Measurements from ENCODE around the gene RGS17.

The RGS17 gene

GRCh38 chr6:153081914-153082313, 49.2 kb downstream of the RGS17 start:
- DNase-seq = no peak

GRCh38 chr6:153076431-153076830, 54.7 kb downstream of the RGS17 start:
- DNase-seq = no peak

GRCh38 chr6:153074761-153075160, 56.3 kb downstream of the RGS17 start:
- no peak for DNase-seq

DNA sequence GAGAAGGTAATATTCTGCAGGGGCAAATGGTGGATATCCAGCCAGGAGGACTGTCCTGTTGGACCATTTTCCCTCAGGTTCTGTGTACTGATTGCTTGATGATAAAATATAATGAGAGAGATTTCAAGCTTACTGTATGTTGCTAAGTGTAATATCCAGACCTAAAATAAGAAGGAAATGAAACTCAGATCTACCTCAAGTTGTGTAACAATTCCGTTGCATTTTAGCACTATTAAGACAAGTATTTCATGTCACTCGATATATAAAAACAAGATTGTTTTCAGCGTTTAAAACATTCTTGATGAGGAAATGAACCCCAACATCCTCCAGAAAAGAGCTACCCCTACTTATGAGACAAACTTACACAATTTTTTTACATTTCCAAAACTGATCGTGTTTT, 57.2 kb downstream of the RGS17 start:
- DNase-seq = no peak

- no peak for DNase-seq
Observed at GRCh38 chr6:153070756-153071155, 60.3 kb downstream of the RGS17 start.

DNA sequence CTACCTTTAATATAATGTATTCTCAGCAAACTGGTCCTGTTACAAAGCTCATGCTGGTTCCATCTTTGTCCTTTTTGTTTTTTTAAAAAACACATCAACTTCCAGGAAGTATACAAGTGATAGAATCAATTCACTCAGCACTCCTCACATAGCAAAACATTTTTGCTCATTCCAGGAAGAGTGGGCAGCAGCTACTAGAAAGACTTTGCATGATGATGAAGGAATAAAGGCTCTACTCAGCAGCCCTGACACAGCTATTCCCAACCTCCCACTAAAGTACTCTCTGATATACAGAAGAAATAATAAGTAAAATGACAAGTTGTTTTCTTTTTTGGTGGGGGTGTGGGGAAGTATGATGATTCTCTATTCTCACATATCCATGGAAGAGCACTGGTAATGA, 61.2 kb downstream of the RGS17 start:
- no peak for DNase-seq

DNA sequence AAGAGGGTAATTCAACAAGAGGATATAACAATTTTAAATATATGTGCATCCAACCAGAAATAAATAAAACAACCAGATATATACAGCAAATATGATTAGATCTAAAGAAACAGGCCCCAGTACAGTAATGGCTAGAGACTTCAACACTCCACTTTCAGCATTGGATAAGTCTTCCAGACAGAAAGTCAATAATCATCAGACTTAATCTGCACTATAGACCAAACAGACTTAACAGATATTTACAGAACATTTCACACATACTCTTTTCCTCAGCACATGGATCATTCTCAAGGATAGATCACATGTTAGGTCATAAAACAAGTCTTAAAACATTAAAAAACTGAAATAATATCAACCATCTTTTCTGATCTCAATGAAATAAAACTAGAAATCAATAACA, 65.9 kb downstream of the RGS17 start:
- DNase-seq = no peak

- DNase-seq = no peak
Observed at GRCh38 chr6:153063936-153064335, 67.1 kb downstream of the RGS17 start.

DNA sequence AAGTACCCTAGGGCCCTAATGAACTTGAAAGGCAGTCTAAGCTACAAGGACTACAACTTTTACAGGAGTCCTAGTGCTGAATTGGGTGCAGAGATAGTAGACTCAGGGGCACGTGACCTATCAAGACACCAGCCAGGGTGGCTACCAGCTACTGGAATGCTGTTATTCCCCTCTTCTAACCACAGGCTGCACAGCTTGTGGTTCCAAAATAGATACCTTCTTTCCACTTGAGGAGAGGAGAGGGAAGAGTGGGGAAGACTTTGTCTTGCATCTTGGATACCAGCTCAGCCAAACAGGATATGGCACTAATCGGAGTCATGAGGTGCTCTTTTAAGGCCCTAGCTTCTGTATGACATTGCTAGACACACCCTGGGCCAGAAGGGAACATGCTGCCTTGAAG, 68.6 kb downstream of the RGS17 start:
- no peak for DNase-seq

- no peak for DNase-seq
Observed at GRCh38 chr6:153059757-153060156, 71.3 kb downstream of the RGS17 start.

GRCh38 chr6:153059311-153059710, 71.8 kb downstream of the RGS17 start:
- no peak for DNase-seq

DNA sequence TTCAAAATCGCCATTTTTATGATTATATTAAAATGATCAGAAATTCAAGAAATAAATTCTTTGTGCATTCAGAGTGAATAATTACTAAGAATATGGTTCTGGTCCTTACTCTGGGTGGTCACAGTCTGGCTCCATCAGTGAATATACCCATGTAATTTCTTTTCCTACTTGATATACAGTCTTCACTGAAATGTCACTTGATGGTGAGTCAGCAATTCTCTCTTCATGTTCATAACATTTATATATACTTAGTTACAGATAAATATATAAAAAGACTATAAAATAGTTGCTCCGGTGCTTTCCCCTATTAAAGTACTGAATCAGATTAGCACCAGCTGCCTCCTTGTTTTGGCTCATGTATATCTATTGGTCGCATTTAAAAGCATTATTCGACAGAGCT, 72.2 kb downstream of the RGS17 start:
- no peak for DNase-seq

- no peak for DNase-seq
Observed at GRCh38 chr6:153058291-153058690, 72.8 kb downstream of the RGS17 start.

DNA sequence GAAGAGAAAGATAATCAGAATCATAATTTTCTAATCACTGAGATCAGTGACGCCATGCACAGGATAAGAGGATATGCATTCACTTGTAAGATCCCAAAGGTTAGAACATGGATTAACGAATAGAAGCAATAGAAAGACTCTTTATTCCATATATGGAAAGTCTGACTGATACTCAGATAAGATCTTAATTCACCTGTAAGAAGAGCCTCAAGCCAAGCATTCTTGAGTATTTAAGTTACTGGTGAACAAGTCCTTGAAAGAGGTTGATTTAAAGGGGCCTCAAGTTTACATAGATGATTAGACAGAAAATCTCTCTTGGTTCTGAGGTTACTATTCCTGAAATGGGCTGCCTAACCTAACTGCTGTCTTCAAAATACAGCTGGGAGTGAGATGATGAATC, 74.8 kb downstream of the RGS17 start:
- DNase-seq = no peak

- DNase-seq = no peak
Observed at GRCh38 chr6:153051801-153052200, 79.3 kb downstream of the RGS17 start.

- DNase-seq = no peak
Observed at GRCh38 chr6:153048631-153049030, 82.5 kb downstream of the RGS17 start.

DNA sequence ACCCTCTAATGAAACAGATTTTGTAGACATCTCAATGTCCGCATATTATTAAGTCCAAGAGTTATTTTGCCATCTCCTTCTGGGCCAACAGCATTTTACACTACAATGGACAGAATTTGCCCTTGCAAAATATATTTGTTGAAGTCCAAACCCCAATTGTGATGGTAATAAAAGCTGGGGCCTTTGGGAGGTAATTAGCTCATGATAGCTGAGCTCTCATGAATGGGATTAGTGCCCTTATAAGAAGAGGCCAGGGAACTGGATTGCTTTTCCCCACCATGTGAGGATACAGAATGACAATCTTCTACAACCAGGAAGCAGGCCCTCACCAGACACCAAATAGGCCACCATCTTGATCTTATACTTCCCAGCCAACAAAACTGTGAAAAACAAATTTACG, 83.7 kb downstream of the RGS17 start:
- DNase-seq = no peak

- DNase-seq = no peak
Observed at GRCh38 chr6:153045271-153045670, 85.8 kb downstream of the RGS17 start.

DNA sequence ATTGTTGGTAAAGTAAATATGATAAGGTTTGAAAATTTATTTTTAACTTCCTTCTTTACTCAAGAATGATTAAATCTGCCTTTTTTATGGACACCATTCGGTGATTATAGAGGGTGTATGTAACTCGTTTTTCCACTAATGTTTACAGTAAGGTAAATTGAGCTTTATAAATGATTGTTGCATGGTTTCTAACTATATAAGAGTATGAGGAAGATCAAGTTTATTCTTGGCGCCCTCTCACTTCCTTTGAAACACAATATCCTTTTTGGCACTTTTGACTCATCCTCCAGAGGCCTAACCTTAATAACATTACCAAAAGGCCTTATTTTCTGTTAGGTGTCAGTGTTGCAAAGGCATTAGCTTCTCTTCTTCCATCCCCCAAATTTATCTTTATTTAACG, 86.8 kb downstream of the RGS17 start:
- DNase-seq = no peak

- DNase-seq = no peak
Observed at GRCh38 chr6:153043719-153044118, 87.4 kb downstream of the RGS17 start.

DNA sequence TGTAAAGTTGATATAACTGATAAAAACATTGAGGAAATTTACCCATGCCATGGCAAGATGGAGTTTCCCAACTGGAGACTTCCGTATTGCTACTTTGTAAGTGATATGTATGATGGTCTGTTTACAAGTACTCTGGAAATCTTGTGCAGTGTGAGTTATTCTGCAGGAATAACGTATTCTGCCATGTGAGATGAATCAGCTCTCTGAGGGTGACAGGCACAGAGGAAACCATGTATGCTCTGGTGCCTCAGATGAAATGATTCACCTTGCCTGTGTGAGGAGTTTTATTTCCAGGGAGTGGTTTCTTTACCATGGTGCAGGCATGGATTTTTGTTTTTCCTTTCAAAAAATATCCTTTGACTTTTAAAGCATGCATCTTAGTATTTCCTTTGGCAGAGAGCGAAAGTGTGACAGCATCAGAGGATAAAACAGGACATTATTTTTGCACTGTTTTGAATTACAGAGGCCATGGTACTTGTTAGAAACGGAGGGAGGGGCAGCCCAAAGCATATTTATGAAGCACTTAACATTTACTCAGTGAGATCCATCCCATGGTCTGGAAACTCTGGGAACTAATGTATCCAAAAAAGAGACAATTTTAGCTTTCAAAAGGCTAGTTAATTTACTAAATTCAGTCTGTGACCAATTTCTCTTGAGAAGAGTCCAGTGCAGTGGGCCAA, 92.6 kb downstream of the RGS17 start:
- no peak for DNase-seq

DNA sequence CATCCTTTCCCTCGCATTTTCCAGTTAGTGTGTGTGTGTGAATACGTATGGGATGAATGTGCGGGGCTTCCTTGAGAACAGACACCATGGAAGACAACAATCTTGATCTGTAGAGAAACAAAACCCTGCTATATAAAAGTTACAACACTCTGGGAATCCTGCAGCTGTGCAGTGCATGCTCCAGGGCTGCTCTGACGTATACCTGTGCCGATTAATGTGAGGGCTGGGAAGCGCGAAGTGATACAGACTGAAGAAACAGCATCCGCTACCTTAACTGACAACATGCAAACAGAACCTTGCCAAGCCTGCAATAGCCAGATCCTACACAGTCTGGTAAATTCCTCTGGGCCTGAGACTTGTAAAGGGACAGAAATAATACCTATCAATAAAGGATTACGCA, 96.9 kb downstream of the RGS17 start:
- no peak for DNase-seq

DNA sequence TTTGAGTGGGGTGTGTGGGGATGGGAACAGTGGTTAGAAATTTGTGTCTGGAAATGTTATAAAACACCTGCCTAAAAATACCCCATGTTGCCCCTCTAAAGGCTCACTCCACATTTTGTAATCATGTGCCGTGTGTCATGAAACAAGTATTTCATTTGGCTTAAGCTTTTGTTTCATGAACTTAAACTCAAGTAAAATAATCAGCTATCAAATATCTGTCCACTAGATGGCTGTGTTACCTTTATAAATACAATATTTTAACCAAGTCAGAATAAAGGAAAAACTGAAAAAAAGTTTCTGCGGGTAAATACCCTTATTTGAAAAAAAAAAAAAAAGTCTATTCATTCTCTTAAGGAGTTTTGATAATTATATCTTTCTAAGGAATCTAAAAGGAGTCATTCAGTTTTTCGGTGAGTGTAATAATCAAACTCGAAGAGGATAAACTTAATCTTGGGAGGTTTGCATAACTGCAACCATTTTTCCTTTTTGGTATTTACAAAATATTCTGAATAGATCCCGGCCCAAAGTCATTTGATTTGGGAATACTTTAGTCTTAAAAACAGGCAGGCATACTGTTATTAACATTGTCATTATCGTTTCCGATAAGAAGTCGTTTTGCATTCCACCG, 98.7 kb downstream of the RGS17 start:
- no peak for DNase-seq

DNA sequence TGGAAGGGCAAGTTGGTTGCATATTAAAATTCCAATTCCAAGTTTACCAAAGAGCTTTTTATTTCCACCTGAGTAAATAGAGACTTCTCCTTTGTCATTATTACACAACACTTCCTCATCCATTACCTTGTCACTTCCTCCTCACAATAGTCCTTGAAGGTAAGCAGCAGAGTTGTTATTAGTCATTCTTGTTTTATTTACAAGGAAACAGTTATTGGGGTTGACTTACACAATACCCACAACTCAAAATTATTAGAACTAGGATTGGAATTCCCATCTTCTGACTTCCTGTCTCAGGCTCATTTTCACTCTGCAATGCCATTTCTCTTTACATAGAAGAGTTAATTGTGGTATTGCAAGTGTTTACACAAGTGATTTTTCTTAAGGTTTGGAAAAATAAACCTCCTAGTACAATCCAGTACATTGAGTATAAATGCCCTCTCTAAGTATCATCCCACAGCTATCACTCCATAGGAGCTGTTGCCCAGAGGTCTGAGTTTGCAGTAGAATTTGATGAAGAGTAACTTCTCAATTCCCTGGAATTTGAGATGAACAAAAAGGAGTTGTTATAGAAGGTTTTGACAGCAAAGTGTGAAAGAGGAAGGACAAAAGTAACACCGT, 99.6 kb downstream of the RGS17 start:
- DNase-seq = no peak

GRCh38 chr6:153028963-153029362, 102.1 kb downstream of the RGS17 start:
- no peak for DNase-seq

Data from activated effector memory CD4-positive, alpha-beta T cell treated with Interleukin-2 at 50 U/mL for 16 hours (primary cell).